ENCODE measurements around the gene GIT1. TPM values are rescaled to one million over a fixed set of nuclear protein-coding genes. Genes with fewer than 3 reads are reported as not detected.

The GIT1 gene
- total and polyA plus RNA-seq, 2 experiments from 2014 or later = 15.9 to 60.9 TPM

DNA sequence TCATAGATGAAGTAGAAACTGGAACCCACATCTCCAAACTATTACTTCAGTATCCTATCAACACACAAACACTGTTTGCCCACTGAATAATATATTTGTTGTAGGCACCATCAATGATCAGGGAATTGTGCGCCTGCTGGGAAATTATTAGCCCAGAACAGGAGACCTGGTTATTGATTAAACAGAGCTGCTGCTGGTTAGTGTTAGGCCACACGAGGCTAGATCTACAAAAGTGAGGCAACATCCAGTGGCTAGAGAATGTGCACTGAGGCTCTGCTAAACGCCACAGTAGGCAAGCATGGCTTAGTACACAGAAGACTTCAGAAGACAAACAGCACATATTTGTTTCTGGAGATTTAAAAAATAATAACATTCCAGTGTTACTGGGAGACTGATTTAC, 33.6 kb downstream of the GIT1 start:
- no peak for ATAC-seq
- peaks cover 8% of the 10 kb centered on the region for H3K27me3 Mint-ChIP-seq (ENCODE audit: insufficient read depth, low read depth, poor library complexity)

More for the DNA sequence above, 33.6 kb downstream of the GIT1 start:
- Histone ChIP-seq H3K4me1 (ENCODE audit: insufficient read depth) (peaks cover under 1% of the 10 kb centered on the region; the same call in 1 of the 2 replicates), H3K4me3 (no peak overlapping the region), H3K27me3 (ENCODE audit: insufficient read depth) (no peaks in the 10 kb centered on the region), H3K36me3 (ENCODE audit: insufficient read depth) (no peaks in the 10 kb centered on the region), H2AFZ (no peak overlapping the region), H3K9me2 (ENCODE audit: insufficient read depth) (no peaks in the 10 kb centered on the region), H3K79me2 (replicated peaks; ENCODE audit: insufficient read depth) (no peaks in the 10 kb centered on the region), H3K4me2 (no peak overlapping the region), H4K20me1 (replicated peaks; ENCODE audit: insufficient read depth) (no peaks in the 10 kb centered on the region), H3F3A (replicated peaks; ENCODE audit: low read depth) (0 out of 2 replicates have a peak, but pooled peaks cover 3% of the 10 kb centered on the region), H3K27ac (ENCODE audit: low read depth) (no peak overlapping the region)
- DNase-seq (ENCODE audit: low spot score) = no peak
- Mint-ChIP-seq H3K27ac (no peak overlapping the region), H3K4me1 (peaks cover 2% of the 10 kb centered on the region; the same call in 1 of the 3 replicates), H3K9me3 (no peaks in the 10 kb centered on the region), H3K4me3 (no peak overlapping the region), H3K36me3 (ENCODE audit: low read depth) (no peaks in the 10 kb centered on the region; the same call in 2 of the 3 replicates)
- TF ChIP-seq NANOG (IDR thresholded peaks at IDR 0.05; ENCODE audit: borderline replicate concordance) (no peak), ZNF331 (CRISPR knock-in tag; IDR thresholded peaks at IDR 0.05; ENCODE audit: low read depth) (no peak), EZH2phosphoT487 (IDR thresholded peaks at IDR 0.05; ENCODE audit: unreplicated experiment) (no peak), CREB1 (CRISPR knock-in tag; IDR thresholded peaks at IDR 0.05; ENCODE audit: low read depth) (no peak), POLR2AphosphoS5 (IDR thresholded peaks at IDR 0.05; ENCODE audit: low read depth) (no peak), JUNB (IDR thresholded peaks at IDR 0.05; ENCODE audit: unreplicated experiment) (no peak), STAT1 (IDR thresholded peaks at IDR 0.05; ENCODE audit: unreplicated experiment) (no peak), EZH2 (IDR thresholded peaks at IDR 0.05; ENCODE audit: low read depth, unreplicated experiment) (no peak), ZNF114 (CRISPR knock-in tag; IDR thresholded peaks at IDR 0.05) (no peak)
- TF ChIP-seq, protein P1, sequence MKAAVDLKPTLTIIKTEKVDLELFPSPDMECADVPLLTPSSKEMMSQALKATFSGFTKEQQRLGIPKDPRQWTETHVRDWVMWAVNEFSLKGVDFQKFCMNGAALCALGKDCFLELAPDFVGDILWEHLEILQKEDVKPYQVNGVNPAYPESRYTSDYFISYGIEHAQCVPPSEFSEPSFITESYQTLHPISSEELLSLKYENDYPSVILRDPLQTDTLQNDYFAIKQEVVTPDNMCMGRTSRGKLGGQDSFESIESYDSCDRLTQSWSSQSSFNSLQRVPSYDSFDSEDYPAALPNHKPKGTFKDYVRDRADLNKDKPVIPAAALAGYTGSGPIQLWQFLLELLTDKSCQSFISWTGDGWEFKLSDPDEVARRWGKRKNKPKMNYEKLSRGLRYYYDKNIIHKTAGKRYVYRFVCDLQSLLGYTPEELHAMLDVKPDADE (IDR thresholded peaks at IDR 0.05) = no peak
- TF ChIP-seq, protein P2, sequence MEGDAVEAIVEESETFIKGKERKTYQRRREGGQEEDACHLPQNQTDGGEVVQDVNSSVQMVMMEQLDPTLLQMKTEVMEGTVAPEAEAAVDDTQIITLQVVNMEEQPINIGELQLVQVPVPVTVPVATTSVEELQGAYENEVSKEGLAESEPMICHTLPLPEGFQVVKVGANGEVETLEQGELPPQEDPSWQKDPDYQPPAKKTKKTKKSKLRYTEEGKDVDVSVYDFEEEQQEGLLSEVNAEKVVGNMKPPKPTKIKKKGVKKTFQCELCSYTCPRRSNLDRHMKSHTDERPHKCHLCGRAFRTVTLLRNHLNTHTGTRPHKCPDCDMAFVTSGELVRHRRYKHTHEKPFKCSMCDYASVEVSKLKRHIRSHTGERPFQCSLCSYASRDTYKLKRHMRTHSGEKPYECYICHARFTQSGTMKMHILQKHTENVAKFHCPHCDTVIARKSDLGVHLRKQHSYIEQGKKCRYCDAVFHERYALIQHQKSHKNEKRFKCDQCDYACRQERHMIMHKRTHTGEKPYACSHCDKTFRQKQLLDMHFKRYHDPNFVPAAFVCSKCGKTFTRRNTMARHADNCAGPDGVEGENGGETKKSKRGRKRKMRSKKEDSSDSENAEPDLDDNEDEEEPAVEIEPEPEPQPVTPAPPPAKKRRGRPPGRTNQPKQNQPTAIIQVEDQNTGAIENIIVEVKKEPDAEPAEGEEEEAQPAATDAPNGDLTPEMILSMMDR (conservative IDR thresholded peaks at IDR 0.05; ENCODE audit: low read depth in 2 of 2) = no peak
- TF ChIP-seq, protein P3, sequence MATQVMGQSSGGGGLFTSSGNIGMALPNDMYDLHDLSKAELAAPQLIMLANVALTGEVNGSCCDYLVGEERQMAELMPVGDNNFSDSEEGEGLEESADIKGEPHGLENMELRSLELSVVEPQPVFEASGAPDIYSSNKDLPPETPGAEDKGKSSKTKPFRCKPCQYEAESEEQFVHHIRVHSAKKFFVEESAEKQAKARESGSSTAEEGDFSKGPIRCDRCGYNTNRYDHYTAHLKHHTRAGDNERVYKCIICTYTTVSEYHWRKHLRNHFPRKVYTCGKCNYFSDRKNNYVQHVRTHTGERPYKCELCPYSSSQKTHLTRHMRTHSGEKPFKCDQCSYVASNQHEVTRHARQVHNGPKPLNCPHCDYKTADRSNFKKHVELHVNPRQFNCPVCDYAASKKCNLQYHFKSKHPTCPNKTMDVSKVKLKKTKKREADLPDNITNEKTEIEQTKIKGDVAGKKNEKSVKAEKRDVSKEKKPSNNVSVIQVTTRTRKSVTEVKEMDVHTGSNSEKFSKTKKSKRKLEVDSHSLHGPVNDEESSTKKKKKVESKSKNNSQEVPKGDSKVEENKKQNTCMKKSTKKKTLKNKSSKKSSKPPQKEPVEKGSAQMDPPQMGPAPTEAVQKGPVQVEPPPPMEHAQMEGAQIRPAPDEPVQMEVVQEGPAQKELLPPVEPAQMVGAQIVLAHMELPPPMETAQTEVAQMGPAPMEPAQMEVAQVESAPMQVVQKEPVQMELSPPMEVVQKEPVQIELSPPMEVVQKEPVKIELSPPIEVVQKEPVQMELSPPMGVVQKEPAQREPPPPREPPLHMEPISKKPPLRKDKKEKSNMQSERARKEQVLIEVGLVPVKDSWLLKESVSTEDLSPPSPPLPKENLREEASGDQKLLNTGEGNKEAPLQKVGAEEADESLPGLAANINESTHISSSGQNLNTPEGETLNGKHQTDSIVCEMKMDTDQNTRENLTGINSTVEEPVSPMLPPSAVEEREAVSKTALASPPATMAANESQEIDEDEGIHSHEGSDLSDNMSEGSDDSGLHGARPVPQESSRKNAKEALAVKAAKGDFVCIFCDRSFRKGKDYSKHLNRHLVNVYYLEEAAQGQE (IDR thresholded peaks at IDR 0.05; ENCODE audit: unreplicated experiment) = no peak
- TF ChIP-seq, protein P4, sequence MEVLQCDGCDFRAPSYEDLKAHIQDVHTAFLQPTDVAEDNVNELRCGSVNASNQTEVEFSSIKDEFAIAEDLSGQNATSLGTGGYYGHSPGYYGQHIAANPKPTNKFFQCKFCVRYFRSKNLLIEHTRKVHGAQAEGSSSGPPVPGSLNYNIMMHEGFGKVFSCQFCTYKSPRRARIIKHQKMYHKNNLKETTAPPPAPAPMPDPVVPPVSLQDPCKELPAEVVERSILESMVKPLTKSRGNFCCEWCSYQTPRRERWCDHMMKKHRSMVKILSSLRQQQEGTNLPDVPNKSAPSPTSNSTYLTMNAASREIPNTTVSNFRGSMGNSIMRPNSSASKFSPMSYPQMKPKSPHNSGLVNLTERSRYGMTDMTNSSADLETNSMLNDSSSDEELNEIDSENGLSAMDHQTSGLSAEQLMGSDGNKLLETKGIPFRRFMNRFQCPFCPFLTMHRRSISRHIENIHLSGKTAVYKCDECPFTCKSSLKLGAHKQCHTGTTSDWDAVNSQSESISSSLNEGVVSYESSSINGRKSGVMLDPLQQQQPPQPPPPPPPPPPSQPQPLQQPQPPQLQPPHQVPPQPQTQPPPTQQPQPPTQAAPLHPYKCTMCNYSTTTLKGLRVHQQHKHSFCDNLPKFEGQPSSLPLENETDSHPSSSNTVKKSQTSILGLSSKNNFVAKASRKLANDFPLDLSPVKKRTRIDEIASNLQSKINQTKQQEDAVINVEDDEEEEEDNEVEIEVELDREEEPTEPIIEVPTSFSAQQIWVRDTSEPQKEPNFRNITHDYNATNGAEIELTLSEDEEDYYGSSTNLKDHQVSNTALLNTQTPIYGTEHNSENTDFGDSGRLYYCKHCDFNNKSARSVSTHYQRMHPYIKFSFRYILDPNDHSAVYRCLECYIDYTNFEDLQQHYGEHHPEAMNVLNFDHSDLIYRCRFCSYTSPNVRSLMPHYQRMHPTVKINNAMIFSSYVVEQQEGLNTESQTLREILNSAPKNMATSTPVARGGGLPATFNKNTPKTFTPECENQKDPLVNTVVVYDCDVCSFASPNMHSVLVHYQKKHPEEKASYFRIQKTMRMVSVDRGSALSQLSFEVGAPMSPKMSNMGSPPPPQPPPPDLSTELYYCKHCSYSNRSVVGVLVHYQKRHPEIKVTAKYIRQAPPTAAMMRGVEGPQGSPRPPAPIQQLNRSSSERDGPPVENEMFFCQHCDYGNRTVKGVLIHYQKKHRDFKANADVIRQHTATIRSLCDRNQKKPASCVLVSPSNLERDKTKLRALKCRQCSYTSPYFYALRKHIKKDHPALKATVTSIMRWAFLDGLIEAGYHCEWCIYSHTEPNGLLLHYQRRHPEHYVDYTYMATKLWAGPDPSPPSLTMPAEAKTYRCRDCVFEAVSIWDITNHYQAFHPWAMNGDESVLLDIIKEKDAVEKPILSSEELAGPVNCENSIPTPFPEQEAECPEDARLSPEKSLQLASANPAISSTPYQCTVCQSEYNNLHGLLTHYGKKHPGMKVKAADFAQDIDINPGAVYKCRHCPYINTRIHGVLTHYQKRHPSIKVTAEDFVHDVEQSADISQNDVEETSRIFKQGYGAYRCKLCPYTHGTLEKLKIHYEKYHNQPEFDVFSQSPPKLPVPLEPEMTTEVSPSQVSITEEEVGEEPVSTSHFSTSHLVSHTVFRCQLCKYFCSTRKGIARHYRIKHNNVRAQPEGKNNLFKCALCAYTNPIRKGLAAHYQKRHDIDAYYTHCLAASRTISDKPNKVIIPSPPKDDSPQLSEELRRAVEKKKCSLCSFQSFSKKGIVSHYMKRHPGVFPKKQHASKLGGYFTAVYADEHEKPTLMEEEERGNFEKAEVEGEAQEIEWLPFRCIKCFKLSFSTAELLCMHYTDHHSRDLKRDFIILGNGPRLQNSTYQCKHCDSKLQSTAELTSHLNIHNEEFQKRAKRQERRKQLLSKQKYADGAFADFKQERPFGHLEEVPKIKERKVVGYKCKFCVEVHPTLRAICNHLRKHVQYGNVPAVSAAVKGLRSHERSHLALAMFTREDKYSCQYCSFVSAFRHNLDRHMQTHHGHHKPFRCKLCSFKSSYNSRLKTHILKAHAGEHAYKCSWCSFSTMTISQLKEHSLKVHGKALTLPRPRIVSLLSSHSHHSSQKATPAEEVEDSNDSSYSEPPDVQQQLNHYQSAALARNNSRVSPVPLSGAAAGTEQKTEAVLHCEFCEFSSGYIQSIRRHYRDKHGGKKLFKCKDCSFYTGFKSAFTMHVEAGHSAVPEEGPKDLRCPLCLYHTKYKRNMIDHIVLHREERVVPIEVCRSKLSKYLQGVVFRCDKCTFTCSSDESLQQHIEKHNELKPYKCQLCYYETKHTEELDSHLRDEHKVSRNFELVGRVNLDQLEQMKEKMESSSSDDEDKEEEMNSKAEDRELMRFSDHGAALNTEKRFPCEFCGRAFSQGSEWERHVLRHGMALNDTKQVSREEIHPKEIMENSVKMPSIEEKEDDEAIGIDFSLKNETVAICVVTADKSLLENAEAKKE (CRISPR knock-in tag; IDR thresholded peaks at IDR 0.05) = no peak

Data from GM23338 (cell line).